SU-DHL-6 (cell line): ENCODE measurements around the gene CYTH4.
"Not testable (repeated sequence)": the region's sequence is repeated elsewhere in the genome, so short reads cannot be mapped to it uniquely, and the experiment has no call there.

ENCODE experiments used
- H2AFZ ChIP-seq: fragments of 200-600 bp; sonication (generic); 2 replicates; pipeline ENCODE4 v1.6.1; 2014; ENCODE audit warnings: low read depth, mild to moderate bottlenecking, moderate library complexity, mixed read lengths, antibody characterized with exemption, low read length; ENCODE audit not compliant: severe bottlenecking
- H3F3A ChIP-seq: fragments of 200-600 bp; shearing (Covaris generic); 2 replicates; pipeline ENCODE4 v1.6.0; 2016; ENCODE audit warnings: antibody characterized with exemption, mild to moderate bottlenecking; ENCODE audit not compliant: insufficient read depth
- H3K27ac ChIP-seq: fragments of 200-600 bp; sonication (generic); 2 replicates; pipeline ENCODE4 v1.5.1; 2016; ENCODE audit warnings: low read depth, mild to moderate bottlenecking, low read length, moderate library complexity, mixed read lengths
- H3K27me3 ChIP-seq: fragments of 200-600 bp; sonication (generic), shearing (Covaris generic); 2 replicates; pipeline ENCODE4 v1.6.0; 2014; ENCODE audit warnings: mild to moderate bottlenecking, low read length
- H3K36me3 ChIP-seq: fragments of 200-600 bp; sonication (generic); 2 replicates; pipeline ENCODE4 v1.6.1; 2014; ENCODE audit warnings: mild to moderate bottlenecking, low read length, mixed read lengths
- H3K4me2 ChIP-seq: fragments of 300-600, 200-600 bp; shearing (Covaris generic), sonication (generic); 2 replicates; pipeline ENCODE4 v1.6.0; 2014; ENCODE audit warnings: low read length, low read depth, mild to moderate bottlenecking; ENCODE audit not compliant: poor library complexity, severe bottlenecking
- H3K4me3 ChIP-seq: fragments of 200-600 bp; sonication (generic); 2 replicates; pipeline ENCODE4 v1.5.1; 2014; ENCODE audit warnings: antibody characterized with exemption, low read length, mild to moderate bottlenecking, mixed read lengths; ENCODE audit not compliant: insufficient read depth, poor library complexity, severe bottlenecking
- H3K79me2 ChIP-seq: fragments of 200-600 bp; sonication (generic); 2 replicates; pipeline ENCODE4 v1.6.1; 2014; ENCODE audit warnings: mild to moderate bottlenecking, low read length, moderate library complexity; ENCODE audit not compliant: insufficient read depth
- H3K9ac ChIP-seq: fragments of 200-600 bp; sonication (generic); 2 replicates; pipeline ENCODE4 v1.7.0; 2014; ENCODE audit warnings: mild to moderate bottlenecking, low read length
- H3K9me2 ChIP-seq: fragments of 200-600 bp; sonication (generic); replicated peaks from 2 replicates; pipeline ENCODE4 v1.6.1; 2014; ENCODE audit warnings: low read length; ENCODE audit not compliant: insufficient read depth
- H3K9me3 ChIP-seq: fragments of 200-600 bp; sonication (generic); 2 replicates; pipeline ENCODE4 v1.6.1; 2014; ENCODE audit warnings: low read length, mixed read lengths; ENCODE audit not compliant: insufficient read depth
- H4K20me1 ChIP-seq: fragments of 200-600 bp; sonication (generic); 2 replicates; pipeline ENCODE4 v1.6.1; 2014; ENCODE audit warnings: low read depth, mild to moderate bottlenecking, antibody characterized with exemption, low read length, moderate library complexity, mixed read lengths
- EZH2phosphoT487 ChIP-seq: fragments of 200-600 bp; sonication (generic), shearing (Covaris generic); conservative IDR thresholded peaks from 2 replicates; pipeline ENCODE4 v1.6.1; 2018; ENCODE audit warnings: mild to moderate bottlenecking, antibody characterized with exemption, low read length, moderate library complexity, mixed read lengths
- TF ChIP-seq, protein P1 (sequence below): fragments of 200-600 bp; sonication (generic); IDR thresholded peaks from one replicate; pipeline ENCODE4 v1.5.1; 2017; ENCODE audit warnings: antibody characterized with exemption, mild to moderate bottlenecking, low read length, moderate library complexity; ENCODE audit not compliant: insufficient read depth, poor library complexity, severe bottlenecking

The CYTH4 gene

DNA sequence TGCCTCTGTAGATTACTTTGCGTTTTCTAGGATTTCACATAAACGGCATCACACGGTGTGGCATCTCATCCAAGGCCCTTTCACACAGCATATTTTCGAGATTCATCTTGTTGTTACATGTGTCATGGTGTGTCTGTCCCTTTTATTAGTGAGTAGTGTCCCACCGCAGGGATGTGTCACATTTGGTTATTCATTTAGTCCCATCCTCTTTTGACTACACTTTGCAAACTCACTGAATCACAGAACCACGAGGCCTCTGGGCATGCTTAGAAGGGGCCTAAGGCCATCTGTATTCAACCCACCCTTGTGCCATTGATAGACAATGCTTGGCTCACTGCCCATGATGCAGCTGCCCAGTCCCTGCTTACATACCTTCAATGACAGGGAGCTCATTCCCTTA is 34.1 kb upstream of the CYTH4 start:
- Histone ChIP-seq H3K79me2 (peaks cover 8% of the 10 kb centered on the region), H3K27me3 (no peaks in the 10 kb centered on the region), H4K20me1 (no peaks in the 10 kb centered on the region), H3K36me3 (no peaks in the 10 kb centered on the region), H3F3A (peaks cover 21% of the 10 kb centered on the region), H3K9me3 (no peaks in the 10 kb centered on the region), H3K27ac (no peak overlapping the region), H3K4me2 (no peak overlapping the region), H3K9ac (no peak overlapping the region), H2AFZ (no peak overlapping the region), H3K4me3 (no peak overlapping the region), H3K9me2 (no peaks in the 10 kb centered on the region)
- TF ChIP-seq EZH2phosphoT487 = no peak
- TF ChIP-seq, protein P1, sequence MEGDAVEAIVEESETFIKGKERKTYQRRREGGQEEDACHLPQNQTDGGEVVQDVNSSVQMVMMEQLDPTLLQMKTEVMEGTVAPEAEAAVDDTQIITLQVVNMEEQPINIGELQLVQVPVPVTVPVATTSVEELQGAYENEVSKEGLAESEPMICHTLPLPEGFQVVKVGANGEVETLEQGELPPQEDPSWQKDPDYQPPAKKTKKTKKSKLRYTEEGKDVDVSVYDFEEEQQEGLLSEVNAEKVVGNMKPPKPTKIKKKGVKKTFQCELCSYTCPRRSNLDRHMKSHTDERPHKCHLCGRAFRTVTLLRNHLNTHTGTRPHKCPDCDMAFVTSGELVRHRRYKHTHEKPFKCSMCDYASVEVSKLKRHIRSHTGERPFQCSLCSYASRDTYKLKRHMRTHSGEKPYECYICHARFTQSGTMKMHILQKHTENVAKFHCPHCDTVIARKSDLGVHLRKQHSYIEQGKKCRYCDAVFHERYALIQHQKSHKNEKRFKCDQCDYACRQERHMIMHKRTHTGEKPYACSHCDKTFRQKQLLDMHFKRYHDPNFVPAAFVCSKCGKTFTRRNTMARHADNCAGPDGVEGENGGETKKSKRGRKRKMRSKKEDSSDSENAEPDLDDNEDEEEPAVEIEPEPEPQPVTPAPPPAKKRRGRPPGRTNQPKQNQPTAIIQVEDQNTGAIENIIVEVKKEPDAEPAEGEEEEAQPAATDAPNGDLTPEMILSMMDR = no peak

DNA sequence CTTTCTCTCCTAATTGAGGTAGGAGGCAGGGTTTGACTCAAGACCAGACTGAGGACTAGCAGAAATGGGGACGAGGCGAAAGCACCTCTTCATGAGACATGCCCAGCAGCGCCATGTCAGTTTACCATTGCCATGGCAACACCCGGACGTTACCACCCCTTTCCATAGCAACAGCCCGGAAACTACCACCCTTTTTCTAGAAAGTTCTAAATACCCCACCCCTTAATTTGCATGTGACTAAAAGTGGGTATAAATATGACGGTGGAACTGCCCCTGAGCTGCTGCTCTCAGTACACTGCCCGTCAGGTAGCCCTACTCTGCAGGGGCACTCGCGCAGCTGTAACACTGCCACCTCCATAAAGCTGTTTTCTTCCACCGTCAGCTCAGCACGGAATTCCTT is 32.3 kb upstream of the CYTH4 start:
- H3K9me3 ChIP-seq = no peaks in the 10 kb centered on the region
- peaks cover 12% of the 10 kb centered on the region for H3F3A ChIP-seq
- H3K79me2 ChIP-seq = no peaks in the 10 kb centered on the region
- H3K36me3 ChIP-seq = no peaks in the 10 kb centered on the region
- no peaks in the 10 kb centered on the region for H3K27me3 ChIP-seq
- TF ChIP-seq EZH2phosphoT487 = no peak
- TF ChIP-seq, protein P1 = no peak
- H3K4me2 ChIP-seq = no peak overlapping the region
- H4K20me1 ChIP-seq = no peaks in the 10 kb centered on the region
- H2AFZ ChIP-seq = no peak overlapping the region
- no peak overlapping the region for H3K4me3 ChIP-seq
- no peak overlapping the region for H3K9ac ChIP-seq
- no peak overlapping the region for H3K27ac ChIP-seq
- no peaks in the 10 kb centered on the region for H3K9me2 ChIP-seq

DNA sequence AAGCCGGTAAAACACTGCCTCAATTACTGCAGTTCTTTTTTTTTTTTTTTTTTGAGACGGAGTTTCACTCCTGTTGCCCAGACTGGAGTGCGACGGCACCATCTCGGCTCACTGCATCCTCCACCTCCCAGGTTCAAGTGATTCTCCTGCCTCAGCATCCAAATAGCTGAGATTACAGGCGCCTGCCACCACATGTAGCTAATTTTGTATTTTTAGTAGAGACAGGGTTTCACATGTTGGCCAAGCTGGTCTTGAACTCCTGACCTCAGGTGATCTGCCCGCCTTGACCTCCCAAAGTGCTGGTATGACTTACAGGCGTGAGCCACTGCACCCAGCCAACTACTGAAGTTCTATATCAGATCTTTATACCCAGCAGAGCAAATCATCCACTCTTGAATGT is 30.5 kb upstream of the CYTH4 start:
- H3K27ac ChIP-seq, H3K4me2 ChIP-seq, H3K79me2 ChIP-seq, H2AFZ ChIP-seq, H3K4me3 ChIP-seq, H3F3A ChIP-seq, H3K9me3 ChIP-seq, H3K27me3 ChIP-seq, H3K36me3 ChIP-seq, H3K9ac ChIP-seq, H4K20me1 ChIP-seq, H3K9me2 ChIP-seq: not testable (repeated sequence)

DNA sequence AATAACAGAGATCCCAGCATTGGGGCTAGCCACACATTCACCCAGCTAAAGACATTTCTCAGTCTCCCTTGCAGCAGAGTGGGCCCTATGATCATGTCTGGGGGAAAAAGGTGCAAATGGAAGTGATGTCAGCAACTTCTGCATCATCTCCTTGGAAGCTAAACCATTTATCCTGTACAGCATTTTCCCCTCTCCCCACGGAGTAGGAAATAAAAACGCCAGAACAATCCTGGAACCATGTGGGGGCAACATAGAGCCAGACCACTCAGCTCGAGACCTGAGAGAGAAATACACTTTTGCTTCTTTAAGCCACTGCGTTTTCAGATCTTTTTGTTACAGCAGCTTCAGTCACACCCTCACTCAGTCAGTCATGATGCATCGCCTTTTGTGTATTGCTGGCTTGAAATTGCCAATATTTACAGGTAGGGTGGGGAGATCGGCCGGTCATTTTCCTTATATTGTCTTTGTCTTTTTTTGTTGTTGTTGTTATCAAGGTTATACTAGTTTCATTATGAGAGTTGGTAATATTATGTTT is 29.1 kb upstream of the CYTH4 start:
- no peaks in the 10 kb centered on the region for H3K9me2 ChIP-seq
- no peaks in the 10 kb centered on the region for H3F3A ChIP-seq
- TF ChIP-seq EZH2phosphoT487 = no peak
- TF ChIP-seq, protein P1 = no peak
- no peak overlapping the region for H3K4me3 ChIP-seq
- H2AFZ ChIP-seq = no peak overlapping the region
- no peaks in the 10 kb centered on the region for H4K20me1 ChIP-seq
- H3K4me2 ChIP-seq = no peak overlapping the region
- H3K27ac ChIP-seq = no peak overlapping the region
- H3K36me3 ChIP-seq = no peaks in the 10 kb centered on the region
- no peaks in the 10 kb centered on the region for H3K9me3 ChIP-seq
- H3K27me3 ChIP-seq = no peaks in the 10 kb centered on the region
- H3K9ac ChIP-seq = no peak overlapping the region
- H3K79me2 ChIP-seq = no peaks in the 10 kb centered on the region
